A549 (cell line): Measurements from ENCODE around the gene FMNL3. TPM values are rescaled to one million over a fixed set of nuclear protein-coding genes. Genes with fewer than 3 reads are reported as not detected.

ENCODE experiments used
- ATAC-seq, 2 experiments: fragments of 200-7000 bp in 1 of 2; fragments of >200 bp in 1 of 2; cut with Nextera tagmentation in 1 of 2; cut with Tn5 transposase in 1 of 2; 3 replicates each; pipeline versions ENCODE4 v1.8.0 to v1.9.1; 2018 to 2020; ENCODE audit warnings: mild to moderate bottlenecking in 1 of 2, moderate library complexity in 1 of 2
- CTCF ChIA-PET: fragments of 300-600 bp; sonication (Branson Sonifier 250); formaldehyde crosslinking; extraction: SDS; loops from one replicate; lab custom pipeline; 2021; ENCODE audit warnings: antibody characterized with exemption, inconsistent platforms; lab: Yijun Ruan, JAX
- POLR2A ChIA-PET: fragments of 350-600 bp; formaldehyde crosslinking; extraction: SDS; loops from one replicate; lab custom pipeline; 2021; ENCODE audit warnings: antibody characterized with exemption, inconsistent platforms; lab: Yijun Ruan, JAX
- DNase-seq, 2 experiments: peaks; one replicate each; pipeline versions ENCODE4 v3.0.0 to v3.0.0-alpha.2; 2011 to 2016; ENCODE audit warnings: low read depth in 1 of 2, low spot score in 1 of 2
- FAIRE-seq: peaks from 2 replicates; lab custom pipeline; 2011; peaks lifted over from hg19 to GRCh38; lab: Jason Lieb, UNC
- H3K27ac ChIP-seq, 2 experiments: fragments of >200 bp; sonication (Bioruptor Twin); formaldehyde crosslinking; 3 replicates each; pipeline ENCODE4 v1.5.1; 2016 to 2017
- H3K4me1 ChIP-seq: fragments of >200 bp; sonication (Bioruptor Twin); formaldehyde crosslinking; 3 replicates; pipeline ENCODE4 v1.6.1; 2016
- H3K4me2 ChIP-seq: fragments of >200 bp; sonication (Bioruptor Twin); formaldehyde crosslinking; 3 replicates; pipeline ENCODE4 v1.6.1; 2016
- H3K4me3 ChIP-seq: fragments of >200 bp; sonication (Bioruptor Twin); formaldehyde crosslinking; 3 replicates; pipeline ENCODE4 v1.5.1; 2016
- H3K9me3 ChIP-seq: fragments of >200 bp; sonication (Bioruptor Twin); formaldehyde crosslinking; 3 replicates; pipeline ENCODE4 v1.6.1; 2016
- BCL3 ChIP-seq: fragments of >200 bp; sonication (Bioruptor Twin); formaldehyde crosslinking; IDR thresholded peaks from 3 replicates; pipeline ENCODE4 v1.6.1; 2016
- BHLHE40 ChIP-seq: IDR thresholded peaks from 2 replicates; pipeline ENCODE4 v1.6.1; 2012; ENCODE audit warnings: low read depth, low read length, inconsistent platforms
- EP300 ChIP-seq, 2 experiments: fragments of >200 bp; sonication (Bioruptor Twin); formaldehyde crosslinking; IDR thresholded peaks; 2 replicates in 1 of 2; 3 replicates in 1 of 2; pipeline ENCODE4 v1.6.1; 2016 to 2017
- ESRRA ChIP-seq: fragments of 150-350 bp; IDR thresholded peaks from 2 replicates; pipeline ENCODE4 v1.6.1; 2014; ENCODE audit warnings: mild to moderate bottlenecking, low read length, borderline replicate concordance
- FOSB ChIP-seq: fragments of 250-450 bp; sonication (Bioruptor Pico); IDR thresholded peaks from 2 replicates; pipeline ENCODE4 v1.5.0; 2020; ENCODE audit warnings: mild to moderate bottlenecking, moderate library complexity
- FOSL2 ChIP-seq, 2 experiments: fragments of 450-650 bp in 1 of 2; fragments of >200 bp in 1 of 2; sonication (Bioruptor Twin) in 1 of 2; formaldehyde crosslinking; IDR thresholded peaks; 2 replicates each; pipeline versions ENCODE4 v1.5.0 to v1.6.1; 2016 to 2020; ENCODE audit warnings: mild to moderate bottlenecking in 1 of 2, moderate library complexity in 1 of 2
- FOXS1 ChIP-seq: fragments of 250-450 bp; sonication (Bioruptor Pico); IDR thresholded peaks from 2 replicates; pipeline ENCODE4 v1.5.0; 2020; ENCODE audit warnings: mild to moderate bottlenecking, moderate library complexity
- HEYL ChIP-seq: fragments of 250-450 bp; sonication (Bioruptor Pico); IDR thresholded peaks from 2 replicates; pipeline ENCODE4 v1.8.0; 2021; ENCODE audit warnings: mild to moderate bottlenecking, moderate library complexity
- HMGXB4 ChIP-seq: fragments of 250-450 bp; sonication (Bioruptor Pico); IDR thresholded peaks from 2 replicates; pipeline ENCODE4 v1.5.0; 2021; ENCODE audit warnings: mild to moderate bottlenecking, moderate library complexity, borderline replicate concordance
- JUN ChIP-seq, 2 experiments: fragments of >200 bp; sonication (Bioruptor Twin); formaldehyde crosslinking; IDR thresholded peaks; 2 replicates in 1 of 2; 3 replicates in 1 of 2; pipeline ENCODE4 v1.6.1; 2016 to 2017
- KDM1A ChIP-seq: fragments of 200-600 bp; sonication (generic); IDR thresholded peaks from 2 replicates; pipeline ENCODE4 v1.6.1; 2016; ENCODE audit warnings: low read depth, mild to moderate bottlenecking
- MAFK ChIP-seq: fragments of 450-650 bp; IDR thresholded peaks from 2 replicates; pipeline ENCODE4 v1.6.1; 2014; ENCODE audit not compliant: partially characterized antibody
- MAX ChIP-seq: IDR thresholded peaks from 2 replicates; pipeline ENCODE4 v1.6.1; 2012
- NFE2L2 ChIP-seq: fragments of 150-350 bp; conservative IDR thresholded peaks from 2 replicates; pipeline ENCODE4 v1.6.1; 2014; ENCODE audit warnings: low read length
- NR3C1 ChIP-seq: fragments of >200 bp; sonication (Bioruptor Twin); formaldehyde crosslinking; IDR thresholded peaks from 3 replicates; pipeline ENCODE4 v1.6.1; 2017
- RNF2 ChIP-seq: fragments of 200-600 bp; sonication (generic); IDR thresholded peaks from 2 replicates; pipeline ENCODE4 v1.6.1; 2016; ENCODE audit warnings: low read depth, mild to moderate bottlenecking, antibody characterized with exemption, moderate library complexity, borderline replicate concordance
- SREBF2 ChIP-seq: fragments of 450-650 bp; IDR thresholded peaks from 2 replicates; pipeline ENCODE4 v1.6.1; 2014; ENCODE audit warnings: mild to moderate bottlenecking, moderate library complexity
- TP53 ChIP-seq: fragments of 250-450 bp; sonication (Bioruptor Pico); IDR thresholded peaks from 2 replicates; pipeline ENCODE4 v1.5.0; 2021; ENCODE audit warnings: mild to moderate bottlenecking, moderate library complexity
- USF2 ChIP-seq: fragments of 450-650 bp; IDR thresholded peaks from 2 replicates; pipeline ENCODE4 v1.6.1; 2014; ENCODE audit warnings: antibody characterized with exemption
- ZNF302 ChIP-seq: fragments of 250-450 bp; sonication (Bioruptor Pico); IDR thresholded peaks from 2 replicates; pipeline ENCODE4 v1.9.0; 2021; ENCODE audit warnings: inconsistent platforms, mild to moderate bottlenecking, moderate library complexity
- WGBS: methylation state at CpG from one replicate; pipeline ENCODE4 v1.1.6; 2017; ENCODE audit errors: missing lambda C conversion rate; 5-methylcytosine and 5-hydroxymethylcytosine counted together
- polyA plus RNA-seq, 4 experiments: library from polyadenylated mRNA; depleted of rRNA in 3 of 4; stranded (reverse); fragments of >200 nt; fragmentation: RNase III in 1 of 4; extraction: RNeasy Plus Mini Kit Qiagen cat#74134 plus additional on column Dnase treatment in 1 of 4; gene quantifications; 2 replicates in 3 of 4; 3 replicates in 1 of 4; pipeline ENCODE4 v1.2.3, GENCODE V29; 2011 to 2017
- TF ChIP-seq, protein P1 (sequence below): fragments of 200-600 bp; sonication (generic); IDR thresholded peaks from 2 replicates; pipeline ENCODE4 v1.6.1; 2016; ENCODE audit warnings: antibody characterized with exemption, mild to moderate bottlenecking, moderate library complexity
- TF ChIP-seq, protein P2 (sequence below): fragments of 150-350 bp; IDR thresholded peaks from 2 replicates; pipeline ENCODE4 v1.6.1; 2014; ENCODE audit warnings: low read depth, mild to moderate bottlenecking, low read length
- TF ChIP-seq, protein P3 (sequence below): fragments of >200 bp; sonication (Bioruptor Twin); formaldehyde crosslinking; IDR thresholded peaks from 3 replicates; pipeline ENCODE4 v1.5.1; 2016

FMNL3 gene
- polyA plus RNA-seq, 2 of the 4 experiments (the other 2 are of a cell fraction), result 1.7 TPM

- TF ChIP-seq, protein P1, sequence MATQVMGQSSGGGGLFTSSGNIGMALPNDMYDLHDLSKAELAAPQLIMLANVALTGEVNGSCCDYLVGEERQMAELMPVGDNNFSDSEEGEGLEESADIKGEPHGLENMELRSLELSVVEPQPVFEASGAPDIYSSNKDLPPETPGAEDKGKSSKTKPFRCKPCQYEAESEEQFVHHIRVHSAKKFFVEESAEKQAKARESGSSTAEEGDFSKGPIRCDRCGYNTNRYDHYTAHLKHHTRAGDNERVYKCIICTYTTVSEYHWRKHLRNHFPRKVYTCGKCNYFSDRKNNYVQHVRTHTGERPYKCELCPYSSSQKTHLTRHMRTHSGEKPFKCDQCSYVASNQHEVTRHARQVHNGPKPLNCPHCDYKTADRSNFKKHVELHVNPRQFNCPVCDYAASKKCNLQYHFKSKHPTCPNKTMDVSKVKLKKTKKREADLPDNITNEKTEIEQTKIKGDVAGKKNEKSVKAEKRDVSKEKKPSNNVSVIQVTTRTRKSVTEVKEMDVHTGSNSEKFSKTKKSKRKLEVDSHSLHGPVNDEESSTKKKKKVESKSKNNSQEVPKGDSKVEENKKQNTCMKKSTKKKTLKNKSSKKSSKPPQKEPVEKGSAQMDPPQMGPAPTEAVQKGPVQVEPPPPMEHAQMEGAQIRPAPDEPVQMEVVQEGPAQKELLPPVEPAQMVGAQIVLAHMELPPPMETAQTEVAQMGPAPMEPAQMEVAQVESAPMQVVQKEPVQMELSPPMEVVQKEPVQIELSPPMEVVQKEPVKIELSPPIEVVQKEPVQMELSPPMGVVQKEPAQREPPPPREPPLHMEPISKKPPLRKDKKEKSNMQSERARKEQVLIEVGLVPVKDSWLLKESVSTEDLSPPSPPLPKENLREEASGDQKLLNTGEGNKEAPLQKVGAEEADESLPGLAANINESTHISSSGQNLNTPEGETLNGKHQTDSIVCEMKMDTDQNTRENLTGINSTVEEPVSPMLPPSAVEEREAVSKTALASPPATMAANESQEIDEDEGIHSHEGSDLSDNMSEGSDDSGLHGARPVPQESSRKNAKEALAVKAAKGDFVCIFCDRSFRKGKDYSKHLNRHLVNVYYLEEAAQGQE, result no peak
- TF ChIP-seq, protein P2, sequence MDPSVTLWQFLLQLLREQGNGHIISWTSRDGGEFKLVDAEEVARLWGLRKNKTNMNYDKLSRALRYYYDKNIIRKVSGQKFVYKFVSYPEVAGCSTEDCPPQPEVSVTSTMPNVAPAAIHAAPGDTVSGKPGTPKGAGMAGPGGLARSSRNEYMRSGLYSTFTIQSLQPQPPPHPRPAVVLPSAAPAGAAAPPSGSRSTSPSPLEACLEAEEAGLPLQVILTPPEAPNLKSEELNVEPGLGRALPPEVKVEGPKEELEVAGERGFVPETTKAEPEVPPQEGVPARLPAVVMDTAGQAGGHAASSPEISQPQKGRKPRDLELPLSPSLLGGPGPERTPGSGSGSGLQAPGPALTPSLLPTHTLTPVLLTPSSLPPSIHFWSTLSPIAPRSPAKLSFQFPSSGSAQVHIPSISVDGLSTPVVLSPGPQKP, result no peak
Measured at GRCh38 chr12:49604856-49605255, 102.3 kb downstream of the FMNL3 start (continued).

GRCh38 chr12:49603721-49604120, 103.5 kb downstream of the FMNL3 start:
- Histone ChIP-seq H3K4me2 (no peak overlapping the region), H3K27ac (no peak overlapping the region), H3K4me1 (no peaks in the 10 kb centered on the region), H3K4me3 (no peak overlapping the region), H3K9me3 (no peaks in the 10 kb centered on the region)
- POLR2A ChIA-PET, result no interaction called here
- 100% methylated on average over 1 of the region's 1 CpG for WGBS
- no peak for DNase-seq
- no peak for FAIRE-seq
- CTCF ChIA-PET, result interaction anchor here (0.8 to 4.7 kb wide), 7 partner anchors 23 to 272 kb away, joined by 3 to 19 read pairs (median 4); partner anchors contain the start of gene TMBIM6
- ATAC-seq, result no peak
- TF ChIP-seq FOSL2 (IDR thresholded peaks at IDR 0.05) (no peak), FOSL2 (CRISPR knock-in tag; IDR thresholded peaks at IDR 0.05) (no peak), FOSB (CRISPR knock-in tag) (no peak), ESRRA (no peak), HEYL (no peak), EP300 (IDR thresholded peaks at IDR 0.05) (no peak), SREBF2 (no peak), NFE2L2 (no peak), BHLHE40 (no peak), BCL3 (no peak), USF2 (no peak)

DNA sequence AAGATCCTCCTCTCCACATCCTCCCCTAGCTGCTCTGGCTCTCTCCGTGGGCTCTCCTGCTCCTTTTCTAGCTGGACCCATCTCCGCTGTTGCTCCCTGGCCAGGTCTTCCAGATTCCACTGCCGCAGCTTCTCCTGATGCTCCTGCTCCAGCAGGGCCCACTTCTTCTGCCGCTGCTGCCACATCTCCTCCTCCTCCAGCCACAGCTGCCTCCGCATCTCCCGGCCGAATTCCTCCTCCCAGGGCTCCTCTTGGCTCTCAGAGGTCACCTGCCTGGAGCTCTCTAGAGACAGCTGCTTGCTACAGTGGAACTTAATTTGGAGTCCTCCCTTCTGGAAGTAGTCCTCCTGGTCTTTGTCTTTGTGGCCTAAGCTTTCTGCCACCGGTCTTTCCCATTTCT, 107.2 kb downstream of the FMNL3 start:
- Histone ChIP-seq H3K4me2 (no peak overlapping the region), H3K4me3 (no peak overlapping the region), H3K4me1 (no peaks in the 10 kb centered on the region), H3K9me3 (no peaks in the 10 kb centered on the region), H3K27ac (no peak overlapping the region)
- no peak for ATAC-seq
- POLR2A ChIA-PET, result no interaction called here
- no peak for DNase-seq
- CTCF ChIA-PET, result interaction anchor here (1.0 to 2.4 kb wide), 6 partner anchors 15 to 252 kb away, joined by 3 to 12 read pairs (median 4); partner anchors contain the start of gene PRPF40B
- TF ChIP-seq KDM1A, result no peak
- TF ChIP-seq RNF2, result no peak
- no peak for TF ChIP-seq BCL3
- no peak for TF ChIP-seq ZNF302 (CRISPR knock-in tag)
- no peak for TF ChIP-seq TP53 (CRISPR knock-in tag)
- no peak for TF ChIP-seq MAFK
- TF ChIP-seq, protein P3, sequence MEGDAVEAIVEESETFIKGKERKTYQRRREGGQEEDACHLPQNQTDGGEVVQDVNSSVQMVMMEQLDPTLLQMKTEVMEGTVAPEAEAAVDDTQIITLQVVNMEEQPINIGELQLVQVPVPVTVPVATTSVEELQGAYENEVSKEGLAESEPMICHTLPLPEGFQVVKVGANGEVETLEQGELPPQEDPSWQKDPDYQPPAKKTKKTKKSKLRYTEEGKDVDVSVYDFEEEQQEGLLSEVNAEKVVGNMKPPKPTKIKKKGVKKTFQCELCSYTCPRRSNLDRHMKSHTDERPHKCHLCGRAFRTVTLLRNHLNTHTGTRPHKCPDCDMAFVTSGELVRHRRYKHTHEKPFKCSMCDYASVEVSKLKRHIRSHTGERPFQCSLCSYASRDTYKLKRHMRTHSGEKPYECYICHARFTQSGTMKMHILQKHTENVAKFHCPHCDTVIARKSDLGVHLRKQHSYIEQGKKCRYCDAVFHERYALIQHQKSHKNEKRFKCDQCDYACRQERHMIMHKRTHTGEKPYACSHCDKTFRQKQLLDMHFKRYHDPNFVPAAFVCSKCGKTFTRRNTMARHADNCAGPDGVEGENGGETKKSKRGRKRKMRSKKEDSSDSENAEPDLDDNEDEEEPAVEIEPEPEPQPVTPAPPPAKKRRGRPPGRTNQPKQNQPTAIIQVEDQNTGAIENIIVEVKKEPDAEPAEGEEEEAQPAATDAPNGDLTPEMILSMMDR, result no peak
- TF ChIP-seq HMGXB4 (CRISPR knock-in tag), result no peak
- no peak for TF ChIP-seq JUN (IDR thresholded peaks at IDR 0.05)
- no peak for TF ChIP-seq MAX
- TF ChIP-seq SREBF2, result no peak
- TF ChIP-seq FOXS1 (CRISPR knock-in tag), result no peak
- no peak for TF ChIP-seq NR3C1
- FAIRE-seq, result no peak
- 93% methylated on average over 8 of the region's 8 CpGs for WGBS
